ENCODE measurements around the gene MAD1L1.
"Not testable (repeated sequence)": the region's sequence is repeated elsewhere in the genome, so short reads cannot be mapped to it uniquely, and the experiment has no call there.

MAD1L1 gene

DNA sequence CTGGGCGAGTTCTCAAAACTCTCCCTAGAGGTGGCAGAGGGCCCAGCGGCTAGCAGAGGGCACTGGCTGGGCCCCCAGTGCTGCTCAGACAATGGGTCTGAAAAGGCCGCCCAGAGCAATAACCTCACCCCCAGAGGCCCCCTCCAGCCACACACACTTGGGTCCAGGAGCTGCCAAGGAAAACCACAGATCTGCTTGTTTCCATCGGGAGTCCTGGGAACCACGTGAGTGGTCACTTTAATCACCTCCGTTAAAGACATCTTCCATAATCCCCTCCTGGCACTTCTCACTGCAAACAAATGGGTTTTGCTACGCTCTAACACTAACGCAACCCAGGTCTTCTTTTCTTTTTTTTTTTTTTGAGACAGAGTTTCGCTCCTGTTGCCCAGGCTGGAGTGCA, 39.3 kb upstream of the MAD1L1 start:
- Histone ChIP-seq H3K27me3 (ENCODE audit: insufficient read depth, poor library complexity, severe bottlenecking) (no peaks in the 10 kb centered on the region), H3K27ac (ENCODE audit: poor library complexity, severe bottlenecking) (no peak overlapping the region), H3K9me3 (ENCODE audit: severe bottlenecking) (no peaks in the 10 kb centered on the region), H3K4me1 (ENCODE audit: insufficient read depth, poor library complexity, severe bottlenecking) (peaks cover 7% of the 10 kb centered on the region), H3K36me3 (ENCODE audit: low read depth) (no peaks in the 10 kb centered on the region; the same call in 1 of the 2 replicates), H3K4me3 (ENCODE audit: severe bottlenecking) (no peak overlapping the region)
- ATAC-seq (ENCODE audit: low read depth) (no peak), DNase-seq (ENCODE audit: low spot score) (no peak)
- no peak for TF ChIP-seq CTCF (IDR thresholded peaks at IDR 0.05; ENCODE audit: poor library complexity, severe bottlenecking)

DNA sequence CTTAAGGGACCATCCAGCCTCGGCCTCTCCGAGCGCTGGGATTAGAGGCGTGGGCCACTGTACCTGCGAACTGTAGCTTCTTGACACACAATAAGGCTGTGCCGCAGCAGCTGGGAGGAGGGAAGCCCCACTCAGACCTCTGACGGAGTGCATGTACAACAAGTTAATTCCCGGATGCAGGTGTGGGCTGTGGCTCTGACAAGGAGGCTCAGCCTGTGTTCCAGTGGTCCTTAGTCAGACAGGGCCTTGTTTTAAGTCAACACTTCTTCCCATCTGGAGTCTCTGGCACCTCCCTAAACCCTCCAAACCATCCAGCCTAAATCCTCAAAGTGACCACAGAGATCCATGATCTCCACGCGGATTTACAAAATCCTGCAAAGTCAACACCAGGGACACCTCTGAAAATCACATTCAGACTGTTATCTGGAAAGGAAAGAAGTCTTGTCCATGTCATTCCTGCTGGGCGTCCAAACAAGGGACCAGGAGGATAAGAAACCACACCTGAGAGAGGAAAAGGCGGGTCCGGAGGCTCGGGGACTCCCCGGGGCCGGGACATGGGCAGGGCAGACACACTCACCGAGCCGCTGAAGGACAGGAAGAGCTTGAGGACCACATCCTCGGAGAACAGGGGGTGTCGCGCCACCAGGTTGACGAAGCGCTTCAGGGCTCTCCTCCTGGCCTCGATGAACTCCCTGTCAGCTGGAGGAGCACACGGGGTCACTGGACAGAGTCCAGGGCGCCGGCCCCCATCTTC, 38.7 kb upstream of the MAD1L1 start:
- H3K36me3 ChIP-seq (ENCODE audit: low read depth) = no peaks in the 10 kb centered on the region; the same call in 1 of the 2 replicates
- no peak for TF ChIP-seq CTCF (IDR thresholded peaks at IDR 0.05; ENCODE audit: poor library complexity, severe bottlenecking)
- no peak overlapping the region for H3K4me3 ChIP-seq (ENCODE audit: severe bottlenecking)
- no peaks in the 10 kb centered on the region for H3K27me3 ChIP-seq (ENCODE audit: insufficient read depth, poor library complexity, severe bottlenecking)
- no peak for ATAC-seq (ENCODE audit: low read depth)
- DNase-seq (ENCODE audit: low spot score) = no peak
- peaks cover 13% of the 10 kb centered on the region for H3K4me1 ChIP-seq (ENCODE audit: insufficient read depth, poor library complexity, severe bottlenecking)
- H3K27ac ChIP-seq (ENCODE audit: poor library complexity, severe bottlenecking) = no peak overlapping the region
- no peaks in the 10 kb centered on the region for H3K9me3 ChIP-seq (ENCODE audit: severe bottlenecking)

DNA sequence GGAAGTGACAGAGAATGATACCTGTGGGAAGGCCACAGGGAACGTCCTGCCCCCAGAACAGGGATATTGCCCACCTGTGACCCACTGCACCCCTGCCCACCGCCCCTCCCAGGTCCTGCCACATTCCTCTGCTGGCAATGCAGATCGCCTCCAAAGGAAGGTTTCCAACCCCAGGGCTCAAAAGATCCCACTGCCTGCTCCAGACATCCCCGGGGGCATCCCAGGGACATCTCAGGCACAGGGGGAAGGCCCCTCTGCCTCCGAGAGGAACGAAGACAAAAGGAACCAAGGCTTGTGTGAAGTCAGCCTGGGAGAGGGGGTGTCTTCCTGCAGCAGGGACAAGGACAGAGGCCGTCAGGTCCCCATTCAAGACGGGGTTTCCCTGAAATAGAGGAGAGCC, 37.8 kb upstream of the MAD1L1 start:
- no peak for ATAC-seq (ENCODE audit: low read depth)
- no peak for TF ChIP-seq CTCF (IDR thresholded peaks at IDR 0.05; ENCODE audit: poor library complexity, severe bottlenecking)

DNA sequence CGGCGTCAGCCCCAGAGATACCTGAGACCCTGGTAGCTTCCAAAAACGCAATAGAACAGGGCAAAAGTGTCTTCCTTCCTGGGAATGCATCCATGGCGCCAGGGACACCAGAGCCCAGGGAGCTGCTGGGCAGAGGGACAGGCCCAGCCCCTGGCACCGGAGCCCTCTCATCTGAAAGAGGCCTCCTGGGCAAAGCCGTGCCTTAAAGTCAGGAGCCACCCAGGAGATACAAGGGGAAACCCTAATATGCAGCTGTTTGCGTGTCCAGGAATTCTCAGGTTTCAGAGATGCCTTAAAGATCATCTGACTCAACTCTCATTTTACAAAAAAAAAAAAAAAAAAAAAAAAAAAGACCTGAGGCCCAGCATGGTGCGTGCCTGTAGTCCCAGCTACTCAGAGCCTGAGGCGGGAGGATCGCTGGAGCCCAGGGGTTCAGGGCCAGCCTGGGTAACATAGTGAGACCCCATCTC, 37.3 kb upstream of the MAD1L1 start:
- TF ChIP-seq CTCF (IDR thresholded peaks at IDR 0.05; ENCODE audit: poor library complexity, severe bottlenecking) = no peak
- Histone ChIP-seq H3K36me3 (ENCODE audit: low read depth) (no peaks in the 10 kb centered on the region; the same call in 1 of the 2 replicates), H3K27ac (ENCODE audit: poor library complexity, severe bottlenecking) (peak overlapping the region; percentile 35), H3K4me3 (ENCODE audit: severe bottlenecking) (no peak overlapping the region), H3K4me1 (ENCODE audit: insufficient read depth, poor library complexity, severe bottlenecking) (peaks cover 14% of the 10 kb centered on the region), H3K27me3 (ENCODE audit: insufficient read depth, poor library complexity, severe bottlenecking) (no peaks in the 10 kb centered on the region), H3K9me3 (ENCODE audit: severe bottlenecking) (no peaks in the 10 kb centered on the region)
- no peak for ATAC-seq (ENCODE audit: low read depth)
- no peak for DNase-seq (ENCODE audit: low spot score)

More for the DNA sequence above, 37.8 kb upstream of the MAD1L1 start:
- Histone ChIP-seq H3K4me3 (ENCODE audit: severe bottlenecking) (no peak overlapping the region), H3K36me3 (ENCODE audit: low read depth) (no peaks in the 10 kb centered on the region; the same call in 1 of the 2 replicates), H3K9me3 (ENCODE audit: severe bottlenecking) (no peaks in the 10 kb centered on the region), H3K27ac (ENCODE audit: poor library complexity, severe bottlenecking) (peak overlapping the region; percentile 35), H3K4me1 (ENCODE audit: insufficient read depth, poor library complexity, severe bottlenecking) (peaks cover 14% of the 10 kb centered on the region), H3K27me3 (ENCODE audit: insufficient read depth, poor library complexity, severe bottlenecking) (no peaks in the 10 kb centered on the region)
- DNase-seq (ENCODE audit: low spot score) = no peak

- Histone ChIP-seq H3K27ac (ENCODE audit: poor library complexity, severe bottlenecking) (peak overlapping the region; percentile 35), H3K4me1 (ENCODE audit: insufficient read depth, poor library complexity, severe bottlenecking) (peaks cover 14% of the 10 kb centered on the region)
- not testable (repeated sequence) for H3K27me3 ChIP-seq (ENCODE audit: insufficient read depth, poor library complexity, severe bottlenecking); H3K9me3 ChIP-seq (ENCODE audit: severe bottlenecking); H3K36me3 ChIP-seq (ENCODE audit: low read depth); ATAC-seq (ENCODE audit: low read depth); H3K4me3 ChIP-seq (ENCODE audit: severe bottlenecking); DNase-seq (ENCODE audit: low spot score)
Measured at GRCh38 chr7:2269089-2269990, 36.6 kb upstream of the MAD1L1 start.

All from RWPE2 (cell line).